ENCODE data around the gene TRIM17. TPM values are rescaled to one million over a fixed set of nuclear protein-coding genes. Genes with fewer than 3 reads are reported as not detected.

TRIM17 gene
- total and polyA plus RNA-seq, 2 of the 13 experiments (the other 11 are each of a cell fraction or from before 2014, with no cell fraction given) = 0.32 to 0.64 TPM

- ChIA-PET POLR2A (interaction anchor here (1.5 to 2.3 kb wide), 2 partner anchors 19 to 28 kb away, joined by 4 to 13 read pairs; partner anchors contain the start of gene TRIM11), CTCF (ENCODE audit: low intra/inter-chr PET ratio, low total read pairs) (no interaction called here)
- peaks cover 31% of the 10 kb centered on the region for H3K4me1 ChIP-seq (ENCODE audit: insufficient read depth, low read length)
- H3K9me3 ChIP-seq (ENCODE audit: low read length) = no peaks in the 10 kb centered on the region
- H3K4me3 ChIP-seq (replicated peaks in 1 of 3; ENCODE audit: insufficient read depth in 1 of 3, low read depth in 2 of 3, low read length in 3 of 3) = no peak overlapping the region
- no peak overlapping the region for H3K27ac ChIP-seq (ENCODE audit: extremely low read length, insufficient read depth, low read length)
- in situ Hi-C loops (cut with HindIII; ENCODE audit: extremely low pct_ligation_motif_present, low pct_unique_long_range_greater_than_20kb) (no loop called here), intact Hi-C loops (cut with micrococcal nuclease; ENCODE audit: unreplicated experiment) (no loop called here)
- BruUV-seq (replicated peaks) = no TSS peak
- WGBS (ENCODE audit: low lambda C conversion rate) = 95% methylated on average over 24 of the region's 62 CpGs
- DNase-seq (ENCODE audit: low spot score) (no peak), ATAC-seq (no peak), FAIRE-seq (no peak)
- no peak overlapping the region for H2AFZ ChIP-seq (ENCODE audit: low read length)
- no peaks in the 10 kb centered on the region for H3K79me2 ChIP-seq (ENCODE audit: insufficient read depth, low read length)
- H4K20me1 ChIP-seq (ENCODE audit: insufficient read depth, low read length) = no peaks in the 10 kb centered on the region
- H3K9ac ChIP-seq (ENCODE audit: insufficient read depth, low read depth, low read length) = no peak overlapping the region
- H3K27me3 ChIP-seq (ENCODE audit: control insufficient read depth in 1 of 2, insufficient read depth in 2 of 2, low read length in 2 of 2) = peaks cover 0 to 15% of the 10 kb centered on the region in 2 experiments; a peak in 3 of 5 replicates
- no peaks in the 10 kb centered on the region for H3K36me3 ChIP-seq (replicated peaks in 1 of 2; ENCODE audit: control insufficient read depth in 1 of 2, insufficient read depth in 2 of 2, low read length in 2 of 2)
- no peak overlapping the region for H3K4me2 ChIP-seq (ENCODE audit: low read depth, low read length)
- TF ChIP-seq ZNF75D (CRISPR knock-in tag; IDR thresholded peaks at IDR 0.05; ENCODE audit: borderline replicate concordance) (no peak), CEBPB (IDR thresholded peaks at IDR 0.05; ENCODE audit: borderline replicate concordance, low read depth, low read length) (peak; percentile 89), KLF13 (CRISPR knock-in tag; IDR thresholded peaks at IDR 0.05) (no peak), ZBTB4 (CRISPR knock-in tag; IDR thresholded peaks at IDR 0.05; ENCODE audit: borderline replicate concordance) (no peak), CEBPG (CRISPR knock-in tag; IDR thresholded peaks at IDR 0.05) (peak; percentile 54; the same call in 1 of the 2 replicates)
Observed at GRCh38 chr1:228424685-228425660, 8.3 kb upstream of the TRIM17 start.
